SK-N-SH (cell line): ENCODE data around the gene ITIH1. TPM values are rescaled to one million over a fixed set of nuclear protein-coding genes. Genes with fewer than 3 reads are reported as not detected.

ENCODE experiments used
- CTCF ChIA-PET: fragments of 300-600, 350-600 bp; formaldehyde crosslinking; extraction: SDS; loops from one replicate; lab custom pipeline; 2021; lab: Yijun Ruan, JAX
- POLR2A ChIA-PET: fragments of 350-600 bp; sonication (Branson Sonifier 250); formaldehyde crosslinking; extraction: SDS; loops from one replicate; lab custom pipeline; 2020; ENCODE audit warnings: antibody characterized with exemption, inconsistent platforms; lab: Yijun Ruan, JAX
- DNase-seq: peaks from one replicate; pipeline ENCODE4 v3.0.0; 2012
- H2AFZ ChIP-seq: fragments of 200-600 bp; sonication (generic); 2 replicates; pipeline ENCODE4 v1.8.1; 2016; ENCODE audit warnings: antibody characterized with exemption, mild to moderate bottlenecking, low read depth
- H3F3A ChIP-seq: fragments of 200-600 bp; sonication (generic); replicated peaks from 2 replicates; pipeline ENCODE3; 2016; ENCODE audit warnings: antibody characterized with exemption, mild to moderate bottlenecking; ENCODE audit not compliant: insufficient read depth
- H3K27ac ChIP-seq, 2 experiments: fragments of 200-500 bp in 1 of 2; fragments of 200-600 bp in 1 of 2; sonication (Bioruptor generic) in 1 of 2; sonication (generic), shearing (Covaris generic) in 1 of 2; 2 replicates each; pipeline versions ENCODE4 v1.5.1 to v1.6.1; 2014 to 2016; ENCODE audit warnings: low read depth in 2 of 2, inconsistent platforms in 1 of 2, low read length in 1 of 2, mild to moderate bottlenecking in 1 of 2, mixed read lengths in 1 of 2
- H3K27me3 ChIP-seq: fragments of 200-600 bp; sonication (generic), shearing (Covaris generic); 2 replicates; pipeline ENCODE4 v1.6.1; 2016; ENCODE audit warnings: mixed run types; ENCODE audit not compliant: insufficient read depth
- H3K36me3 ChIP-seq, 2 experiments: fragments of 200-500 bp in 1 of 2; fragments of 200-600 bp in 1 of 2; sonication (Bioruptor generic) in 1 of 2; sonication (generic) in 1 of 2; replicated peaks in 1 of 2; 2 replicates each; pipeline versions ENCODE3 to v1.5.1; 2014 to 2016; ENCODE audit warnings: low read length in 1 of 2, mild to moderate bottlenecking in 1 of 2; ENCODE audit not compliant: insufficient read depth in 2 of 2, control insufficient read depth in 1 of 2
- H3K4me1 ChIP-seq, 2 experiments: fragments of 200-500 bp in 1 of 2; fragments of 200-600 bp in 1 of 2; sonication (Bioruptor generic) in 1 of 2; sonication (generic), shearing (Covaris generic) in 1 of 2; 2 replicates each; pipeline versions ENCODE4 v1.5.1 to v1.6.1; 2014 to 2016; ENCODE audit warnings: low read depth in 1 of 2, low read length in 1 of 2, mixed run types in 1 of 2; ENCODE audit not compliant: insufficient read depth in 2 of 2, control insufficient read depth in 1 of 2
- H3K4me2 ChIP-seq: fragments of 200-600 bp; sonication (generic), shearing (Covaris generic); 2 replicates; pipeline ENCODE4 v1.6.1; 2017; ENCODE audit warnings: mixed run types
- H3K4me3 ChIP-seq, 2 experiments: fragments of 200-500 bp in 1 of 2; fragments of 200-600 bp in 1 of 2; sonication (Bioruptor generic) in 1 of 2; sonication (generic), shearing (Covaris generic) in 1 of 2; 2 replicates each; pipeline versions ENCODE4 v1.5.1 to v1.8.1; 2014 to 2016; ENCODE audit warnings: low read depth in 2 of 2, inconsistent platforms in 1 of 2, low read length in 1 of 2, mild to moderate bottlenecking in 1 of 2, mixed read lengths in 1 of 2, moderate library complexity in 1 of 2
- H3K79me2 ChIP-seq: fragments of 200-600 bp; sonication (generic); 2 replicates; pipeline ENCODE4 v1.8.1; 2017; ENCODE audit warnings: mild to moderate bottlenecking; ENCODE audit not compliant: insufficient read depth
- H3K9ac ChIP-seq: fragments of 200-600 bp; sonication (generic); 2 replicates; pipeline ENCODE4 v1.6.1; 2017; ENCODE audit warnings: mixed run types
- H3K9me2 ChIP-seq: fragments of 200-600 bp; sonication (generic); 2 replicates; pipeline ENCODE4 v1.6.1; 2017; ENCODE audit warnings: mixed run types
- H3K9me3 ChIP-seq: fragments of 200-600 bp; sonication (generic); 2 replicates; pipeline ENCODE4 v1.6.1; 2017; ENCODE audit warnings: mixed run types, mild to moderate bottlenecking, moderate library complexity
- H4K20me1 ChIP-seq: fragments of 200-600 bp; sonication (generic); 2 replicates; pipeline ENCODE4 v1.6.1; 2017; ENCODE audit warnings: mild to moderate bottlenecking, mixed run types; ENCODE audit not compliant: insufficient read depth
- CHD2 ChIP-seq: fragments of 150-350 bp; IDR thresholded peaks from 2 replicates; pipeline ENCODE4 v1.6.1; 2018; ENCODE audit warnings: low read length; ENCODE audit not compliant: partially characterized antibody
- ELF1 ChIP-seq: IDR thresholded peaks from 2 replicates; pipeline ENCODE4 v1.4.0; 2012
- EP300 ChIP-seq, 2 experiments: IDR thresholded peaks; 2 replicates each; pipeline versions ENCODE4 v1.4.0 to v1.6.1; 2012; ENCODE audit warnings: borderline replicate concordance in 1 of 2, low read depth in 1 of 2, low read length in 1 of 2
- EZH2phosphoT487 ChIP-seq: fragments of 200-600 bp; sonication (generic); IDR thresholded peaks from 2 replicates; pipeline ENCODE4 v1.6.1; 2017; ENCODE audit warnings: low read depth, mixed run types, mild to moderate bottlenecking, antibody characterized with exemption, moderate library complexity, borderline replicate concordance
- FOSL2 ChIP-seq: IDR thresholded peaks from 2 replicates; pipeline ENCODE4 v1.4.0; 2012; ENCODE audit warnings: low read depth, mild to moderate bottlenecking, moderate library complexity, borderline replicate concordance
- GABPA ChIP-seq: IDR thresholded peaks from 2 replicates; pipeline ENCODE4 v1.4.0; 2012; ENCODE audit warnings: low read depth, mild to moderate bottlenecking
- GATA2 ChIP-seq: sonication (generic); formaldehyde crosslinking; IDR thresholded peaks from 2 replicates; pipeline ENCODE4 v1.5.0; 2020; ENCODE audit warnings: mild to moderate bottlenecking, missing genetic modification reagents
- MXI1 ChIP-seq: IDR thresholded peaks from 2 replicates; pipeline ENCODE4 v1.6.1; 2012; ENCODE audit warnings: mild to moderate bottlenecking, low read depth, low read length, improper control_type of control experiment
- NRF1 ChIP-seq: IDR thresholded peaks from 2 replicates; pipeline ENCODE4 v1.6.1; 2012; ENCODE audit warnings: low read depth, mild to moderate bottlenecking, low read length
- POLR2AphosphoS5 ChIP-seq: IDR thresholded peaks from 2 replicates; pipeline ENCODE4 v1.6.1; 2012; ENCODE audit warnings: low read depth, low read length
- RAD21 ChIP-seq: IDR thresholded peaks from 2 replicates; pipeline ENCODE4 v1.6.1; 2012; ENCODE audit warnings: mild to moderate bottlenecking, low read length
- RCOR1 ChIP-seq: fragments of 150-350 bp; IDR thresholded peaks from 2 replicates; pipeline ENCODE4 v1.6.1; 2017; ENCODE audit warnings: antibody characterized with exemption, low read length
- RXRA ChIP-seq: IDR thresholded peaks from 2 replicates; pipeline ENCODE4 v1.4.0; 2012; ENCODE audit warnings: low read depth, mild to moderate bottlenecking, borderline replicate concordance
- SIN3A ChIP-seq: IDR thresholded peaks from 2 replicates; pipeline ENCODE4 v1.6.1; 2012; ENCODE audit warnings: low read depth, mild to moderate bottlenecking, low read length, moderate library complexity, borderline replicate concordance
- TAF1 ChIP-seq: IDR thresholded peaks from 2 replicates; pipeline ENCODE4 v1.6.1; 2012; ENCODE audit warnings: low read depth, mild to moderate bottlenecking, low read length, moderate library complexity, borderline replicate concordance
- YY1 ChIP-seq: IDR thresholded peaks from 2 replicates; pipeline ENCODE4 v1.4.0; 2012; ENCODE audit warnings: low read depth, mild to moderate bottlenecking
- WGBS: methylation state at CpG from one replicate; pipeline ENCODE4 v1.1.6; 2017; ENCODE audit warnings: low lambda C conversion rate; 5-methylcytosine and 5-hydroxymethylcytosine counted together
- polyA plus RNA-seq, 3 experiments: library from polyadenylated mRNA; depleted of rRNA; stranded (reverse); fragments of >200 nt; gene quantifications; 2 replicates each; pipeline ENCODE4 v1.2.3, GENCODE V29; 2012
- TF ChIP-seq, protein P1 (sequence below): IDR thresholded peaks from 2 replicates; pipeline ENCODE4 v1.4.0; 2012; ENCODE audit warnings: low read depth, borderline replicate concordance
- TF ChIP-seq, protein P2 (sequence below): IDR thresholded peaks from 2 replicates; pipeline ENCODE4 v1.4.0; 2012; ENCODE audit warnings: low read depth
- TF ChIP-seq, protein P3 (sequence below): fragments of 150-350 bp; IDR thresholded peaks from 2 replicates; pipeline ENCODE4 v1.6.1; 2017; ENCODE audit warnings: antibody characterized with exemption, low read length, low read depth, borderline replicate concordance
- TF ChIP-seq, protein P4 (sequence below): IDR thresholded peaks from 2 replicates; pipeline ENCODE4; 2012
- TF ChIP-seq, protein P5 (sequence below): fragments of 150-350 bp; IDR thresholded peaks from 2 replicates; pipeline ENCODE4 v1.6.1; 2016; ENCODE audit warnings: mild to moderate bottlenecking, low read depth, low read length

The ITIH1 gene
- polyA plus RNA-seq, 1 of the 3 experiments (the other 2 are of a cell fraction), result not detected

DNA sequence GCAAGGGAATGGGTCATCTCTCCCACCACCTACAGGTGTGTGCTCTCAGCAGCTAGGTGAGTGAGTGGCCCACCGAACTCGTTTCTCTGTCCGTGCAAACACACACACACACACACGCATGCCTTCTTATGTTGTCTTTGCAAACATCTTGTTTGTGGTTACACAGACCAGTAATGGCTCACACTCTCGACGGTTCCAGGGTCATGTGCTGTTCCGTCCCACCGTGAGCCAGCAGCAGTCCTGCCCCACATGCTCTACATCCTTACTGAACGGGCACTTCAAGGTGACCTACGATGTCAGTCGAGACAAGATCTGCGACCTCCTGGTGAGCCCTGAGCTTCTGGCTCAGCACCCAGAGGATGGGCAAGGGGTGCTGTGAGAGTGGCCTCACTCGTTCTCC, 4.3 kb downstream of the ITIH1 start:
- CTCF ChIA-PET, result no interaction called here
- Histone ChIP-seq H2AFZ (no peak overlapping the region), H3K9me3 (no peaks in the 10 kb centered on the region), H3K79me2 (no peaks in the 10 kb centered on the region), H3K36me3 (no peaks in the 10 kb centered on the region), H3K4me2 (no peak overlapping the region), H3F3A (no peaks in the 10 kb centered on the region), H4K20me1 (no peaks in the 10 kb centered on the region), H3K27me3 (peaks cover 13% of the 10 kb centered on the region; the same call in 1 of the 2 replicates), H3K9me2 (no peaks in the 10 kb centered on the region), H3K9ac (no peak overlapping the region), H3K27ac (no peak overlapping the region), H3K4me1 (no peaks in the 10 kb centered on the region; a peak in 1 of 4 replicates), H3K4me3 (no peak overlapping the region)
- TF ChIP-seq NRF1 (no peak), TAF1 (no peak), EP300 (IDR thresholded peaks at IDR 0.05; ENCODE audit: borderline replicate concordance in 1 of 2, low read depth in 1 of 2, low read length in 1 of 2) (no peak), POLR2AphosphoS5 (no peak), GATA2 (CRISPR knock-in tag) (no peak), MXI1 (no peak), ELF1 (no peak), SIN3A (no peak), RXRA (no peak), GABPA (no peak), CHD2 (no peak), EZH2phosphoT487 (no peak), YY1 (no peak), RCOR1 (no peak), FOSL2 (no peak), RAD21 (no peak)
- TF ChIP-seq, protein P1, sequence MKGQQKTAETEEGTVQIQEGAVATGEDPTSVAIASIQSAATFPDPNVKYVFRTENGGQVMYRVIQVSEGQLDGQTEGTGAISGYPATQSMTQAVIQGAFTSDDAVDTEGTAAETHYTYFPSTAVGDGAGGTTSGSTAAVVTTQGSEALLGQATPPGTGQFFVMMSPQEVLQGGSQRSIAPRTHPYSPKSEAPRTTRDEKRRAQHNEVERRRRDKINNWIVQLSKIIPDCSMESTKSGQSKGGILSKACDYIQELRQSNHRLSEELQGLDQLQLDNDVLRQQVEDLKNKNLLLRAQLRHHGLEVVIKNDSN, result no peak
- WGBS, result 28% methylated on average over 12 of the region's 13 CpGs
- DNase-seq, result no peak
- POLR2A ChIA-PET, result no interaction called here

DNA sequence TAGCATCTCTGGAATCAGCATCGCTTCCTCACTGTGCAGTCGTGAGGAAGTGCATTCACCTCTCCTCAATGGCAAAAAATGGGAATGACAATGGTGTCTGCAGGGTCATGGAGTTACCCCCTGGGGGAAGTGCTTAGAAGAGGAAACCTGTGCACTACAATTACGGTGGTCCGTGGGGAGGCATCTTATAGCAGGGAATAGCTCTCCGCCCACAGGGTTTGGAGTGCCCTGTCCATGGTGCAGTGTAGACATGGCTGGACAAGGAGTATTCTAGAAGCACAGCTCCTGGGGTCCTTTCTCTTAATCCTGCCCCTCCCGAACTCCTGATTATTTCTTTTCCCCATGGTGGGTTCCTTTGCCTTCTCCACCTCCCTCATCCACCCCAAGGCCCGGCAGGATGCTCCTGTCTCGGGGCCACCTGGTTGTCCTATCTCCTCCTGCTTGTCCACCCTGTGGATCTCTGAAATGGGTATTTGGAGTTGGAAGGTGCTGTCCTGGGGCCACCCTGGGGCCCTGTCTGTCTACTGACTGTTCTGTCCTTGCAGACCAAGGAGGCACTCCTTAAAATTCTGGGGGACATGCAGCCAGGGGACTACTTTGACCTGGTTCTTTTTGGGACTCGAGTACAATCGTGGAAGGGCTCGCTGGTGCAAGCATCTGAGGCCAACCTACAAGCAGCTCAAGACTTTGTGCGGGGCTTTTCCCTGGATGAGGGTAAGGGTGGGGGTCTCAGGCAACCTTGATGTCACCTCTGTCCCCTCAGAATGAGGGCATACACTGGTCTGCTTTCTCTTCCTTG, 5.2 kb downstream of the ITIH1 start:
- Histone ChIP-seq H3K9me3 (no peaks in the 10 kb centered on the region), H4K20me1 (no peaks in the 10 kb centered on the region), H3K9ac (no peak overlapping the region), H3K27ac (no peak overlapping the region), H3K4me2 (no peak overlapping the region), H3K9me2 (no peaks in the 10 kb centered on the region), H3K36me3 (no peaks in the 10 kb centered on the region), H3K79me2 (no peaks in the 10 kb centered on the region), H3K4me3 (no peak overlapping the region), H2AFZ (no peak overlapping the region), H3F3A (no peaks in the 10 kb centered on the region), H3K4me1 (no peaks in the 10 kb centered on the region; a peak in 1 of 4 replicates), H3K27me3 (peaks cover 13% of the 10 kb centered on the region; the same call in 1 of the 2 replicates)
- 59% methylated on average over 11 of the region's 12 CpGs for WGBS
- ChIA-PET CTCF (no interaction called here), POLR2A (no interaction called here)
- DNase-seq, result no peak
- no peak for TF ChIP-seq POLR2AphosphoS5
- TF ChIP-seq CHD2, result no peak
- TF ChIP-seq, protein P2, sequence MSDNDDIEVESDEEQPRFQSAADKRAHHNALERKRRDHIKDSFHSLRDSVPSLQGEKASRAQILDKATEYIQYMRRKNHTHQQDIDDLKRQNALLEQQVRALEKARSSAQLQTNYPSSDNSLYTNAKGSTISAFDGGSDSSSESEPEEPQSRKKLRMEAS, result no peak
- TF ChIP-seq, protein P3, sequence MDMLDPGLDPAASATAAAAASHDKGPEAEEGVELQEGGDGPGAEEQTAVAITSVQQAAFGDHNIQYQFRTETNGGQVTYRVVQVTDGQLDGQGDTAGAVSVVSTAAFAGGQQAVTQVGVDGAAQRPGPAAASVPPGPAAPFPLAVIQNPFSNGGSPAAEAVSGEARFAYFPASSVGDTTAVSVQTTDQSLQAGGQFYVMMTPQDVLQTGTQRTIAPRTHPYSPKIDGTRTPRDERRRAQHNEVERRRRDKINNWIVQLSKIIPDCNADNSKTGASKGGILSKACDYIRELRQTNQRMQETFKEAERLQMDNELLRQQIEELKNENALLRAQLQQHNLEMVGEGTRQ, result no peak
- TF ChIP-seq, protein P4, sequence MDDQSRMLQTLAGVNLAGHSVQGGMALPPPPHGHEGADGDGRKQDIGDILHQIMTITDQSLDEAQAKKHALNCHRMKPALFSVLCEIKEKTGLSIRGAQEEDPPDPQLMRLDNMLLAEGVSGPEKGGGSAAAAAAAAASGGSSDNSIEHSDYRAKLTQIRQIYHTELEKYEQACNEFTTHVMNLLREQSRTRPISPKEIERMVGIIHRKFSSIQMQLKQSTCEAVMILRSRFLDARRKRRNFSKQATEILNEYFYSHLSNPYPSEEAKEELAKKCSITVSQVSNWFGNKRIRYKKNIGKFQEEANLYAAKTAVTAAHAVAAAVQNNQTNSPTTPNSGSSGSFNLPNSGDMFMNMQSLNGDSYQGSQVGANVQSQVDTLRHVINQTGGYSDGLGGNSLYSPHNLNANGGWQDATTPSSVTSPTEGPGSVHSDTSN, result no peak
- TF ChIP-seq, protein P5, sequence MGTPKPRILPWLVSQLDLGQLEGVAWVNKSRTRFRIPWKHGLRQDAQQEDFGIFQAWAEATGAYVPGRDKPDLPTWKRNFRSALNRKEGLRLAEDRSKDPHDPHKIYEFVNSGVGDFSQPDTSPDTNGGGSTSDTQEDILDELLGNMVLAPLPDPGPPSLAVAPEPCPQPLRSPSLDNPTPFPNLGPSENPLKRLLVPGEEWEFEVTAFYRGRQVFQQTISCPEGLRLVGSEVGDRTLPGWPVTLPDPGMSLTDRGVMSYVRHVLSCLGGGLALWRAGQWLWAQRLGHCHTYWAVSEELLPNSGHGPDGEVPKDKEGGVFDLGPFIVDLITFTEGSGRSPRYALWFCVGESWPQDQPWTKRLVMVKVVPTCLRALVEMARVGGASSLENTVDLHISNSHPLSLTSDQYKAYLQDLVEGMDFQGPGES, result no peak
